Measurements from ENCODE around the gene KDR.
A peak's percentile ranks its signal among the peaks of the same experiment; 100 is the strongest.

KDR gene

GRCh38 chr4:55125087-55125721 is at the start of gene KDR:
KDR (minus strand) TSS chr4:55125595; CDS start chr4:55125293, 302 bp downstream.
- DNase-seq, result peak in 1 of 2 donors; percentile 6

GRCh38 chr4:55173580-55173979 is 48.2 kb upstream of the KDR start:
- no peak for DNase-seq

GRCh38 chr4:55172694-55173287 is 47.4 kb upstream of the KDR start:
- DNase-seq, result no peak

- DNase-seq, result no peak
Measured at GRCh38 chr4:55170462-55170861, 45.1 kb upstream of the KDR start.

GRCh38 chr4:55169352-55169961 is 44.1 kb upstream of the KDR start:
- no peak for DNase-seq

GRCh38 chr4:55162396-55162795 is 37.0 kb upstream of the KDR start:
- DNase-seq, result no peak

GRCh38 chr4:55161739-55162138 is 36.3 kb upstream of the KDR start:
- no peak for DNase-seq

GRCh38 chr4:55159851-55160250 is 34.5 kb upstream of the KDR start:
- no peak for DNase-seq

GRCh38 chr4:55158957-55159356 is 33.6 kb upstream of the KDR start:
- no peak for DNase-seq

- no peak for DNase-seq
Measured at GRCh38 chr4:55157559-55158277, 32.3 kb upstream of the KDR start.

- DNase-seq, result no peak
Measured at GRCh38 chr4:55154933-55155332, 29.5 kb upstream of the KDR start.

GRCh38 chr4:55154290-55154880 is 29.0 kb upstream of the KDR start:
- no peak for DNase-seq

GRCh38 chr4:55143858-55144257 is 18.5 kb upstream of the KDR start:
- no peak for DNase-seq

- DNase-seq, result no peak
Measured at GRCh38 chr4:55138367-55138766, 13.0 kb upstream of the KDR start.

GRCh38 chr4:55136634-55137033 is 11.2 kb upstream of the KDR start:
- no peak for DNase-seq

GRCh38 chr4:55133951-55134350 is 8.6 kb upstream of the KDR start:
- DNase-seq, result no peak

GRCh38 chr4:55132775-55133174 is 7.4 kb upstream of the KDR start:
- no peak for DNase-seq

- no peak for DNase-seq
Measured at GRCh38 chr4:55127521-55127920, 2.1 kb upstream of the KDR start.

GRCh38 chr4:55127053-55127452 is 1.7 kb upstream of the KDR start:
- DNase-seq, result no peak

GRCh38 chr4:55125763-55126541 is 557 bp upstream of the KDR start:
- DNase-seq, result no peak

GRCh38 chr4:55124322-55125076 is 896 bp downstream of the KDR start:
- no peak for DNase-seq

- DNase-seq, result no peak
Measured at GRCh38 chr4:55123791-55124190, 1.6 kb downstream of the KDR start.

Measured in hippocampal formation (tissue), 2 donors.